Activated effector memory CD4-positive, alpha-beta T cell treated with Interleukin-2 at 50 U/mL for 16 hours (primary cell): ENCODE results near the gene ZFP92.
A peak's percentile ranks its signal among the peaks of the same experiment; 100 is the strongest.
"Not testable (repeated sequence)": the region's sequence is repeated elsewhere in the genome, so short reads cannot be mapped to it uniquely, and the experiment has no call there.

Source experiments
- DNase-seq: peaks from one replicate; pipeline ENCODE4 v3.0.0-alpha.2; 2020

ZFP92 gene

DNA sequence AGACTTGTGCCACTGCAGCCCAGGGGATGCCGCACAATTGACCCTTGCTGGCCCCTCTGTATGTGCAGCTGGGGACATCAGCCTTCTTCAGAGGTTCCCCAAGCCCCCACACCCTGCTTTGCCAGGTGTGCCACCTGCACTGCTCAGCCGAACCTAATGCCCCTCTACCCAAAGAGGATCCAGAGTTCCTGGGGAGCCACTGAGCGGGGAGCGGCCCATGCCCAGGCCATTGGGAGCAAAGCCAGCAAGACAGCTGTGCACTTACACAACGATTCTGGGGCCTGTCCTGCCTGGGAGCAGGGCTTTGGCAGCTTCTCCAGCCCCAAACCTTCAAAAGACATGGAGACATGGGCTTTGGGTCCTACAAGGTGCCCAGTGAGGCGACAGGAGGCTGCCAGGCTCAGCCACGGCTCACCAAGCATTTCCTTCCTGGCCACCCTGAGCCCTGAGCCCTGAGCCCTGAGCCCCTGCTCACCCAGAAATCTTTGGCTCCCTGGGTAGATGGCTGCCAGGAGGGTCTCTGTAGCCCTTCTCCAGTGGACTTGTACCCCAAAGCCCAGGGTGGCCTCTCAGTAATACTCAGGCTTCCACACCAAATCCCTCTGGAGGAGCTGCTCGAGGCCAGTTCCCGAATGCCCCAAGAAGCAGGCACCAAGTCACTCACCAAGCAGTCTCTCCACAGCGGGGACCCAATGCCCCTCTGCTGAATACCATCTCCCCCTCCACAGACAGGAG, 23.1 kb upstream of the ZFP92 start:
- DNase-seq: no peak

GRCh38 chrX:153388722-153389459, 22.4 kb upstream of the ZFP92 start:
- no peak for DNase-seq

DNA sequence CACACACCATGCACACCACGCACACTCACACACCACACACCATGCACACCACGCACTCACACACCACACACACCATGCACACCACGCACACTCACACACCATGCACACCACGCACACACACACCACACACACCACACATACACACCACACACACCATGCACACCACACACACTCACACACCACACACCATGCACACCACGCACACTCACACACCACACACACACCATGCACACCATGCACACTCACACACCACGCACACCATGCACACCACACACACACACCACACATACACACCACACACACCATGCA, 21.9 kb upstream of the ZFP92 start:
- DNase-seq: not testable (repeated sequence)

DNA sequence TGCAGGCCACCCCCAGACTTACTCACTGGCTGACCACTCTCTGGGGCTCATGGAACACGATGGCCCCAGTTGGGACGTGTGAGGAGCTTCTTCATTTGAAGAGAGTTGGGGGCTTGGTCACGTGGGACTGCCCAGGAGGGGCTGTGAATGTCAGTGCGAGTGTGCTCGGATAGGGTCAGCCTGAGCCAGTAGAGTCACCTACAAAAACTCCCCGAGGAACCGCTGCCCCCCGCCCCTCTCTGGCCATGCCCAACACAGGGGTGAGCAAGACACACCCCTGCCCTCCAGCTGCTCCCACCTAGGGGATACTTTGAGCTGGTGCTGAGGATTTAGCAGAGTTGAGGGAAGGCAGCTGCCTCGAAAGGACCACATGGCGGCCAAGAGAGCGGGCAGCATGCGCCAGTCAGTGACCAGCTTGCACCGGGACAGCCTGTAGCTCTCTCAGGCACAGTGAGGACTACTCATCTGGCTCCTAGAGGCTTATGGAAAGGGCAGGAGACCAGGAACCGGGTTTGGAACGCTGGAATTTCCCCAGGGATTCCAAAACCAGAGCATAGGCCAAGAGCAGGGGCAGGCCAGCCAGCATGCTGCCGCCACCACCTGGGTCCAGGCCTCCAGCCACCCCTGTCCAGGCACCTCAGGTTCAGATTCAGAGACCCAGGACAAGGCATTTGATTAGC, 18.5 kb upstream of the ZFP92 start:
- no peak for DNase-seq

DNA sequence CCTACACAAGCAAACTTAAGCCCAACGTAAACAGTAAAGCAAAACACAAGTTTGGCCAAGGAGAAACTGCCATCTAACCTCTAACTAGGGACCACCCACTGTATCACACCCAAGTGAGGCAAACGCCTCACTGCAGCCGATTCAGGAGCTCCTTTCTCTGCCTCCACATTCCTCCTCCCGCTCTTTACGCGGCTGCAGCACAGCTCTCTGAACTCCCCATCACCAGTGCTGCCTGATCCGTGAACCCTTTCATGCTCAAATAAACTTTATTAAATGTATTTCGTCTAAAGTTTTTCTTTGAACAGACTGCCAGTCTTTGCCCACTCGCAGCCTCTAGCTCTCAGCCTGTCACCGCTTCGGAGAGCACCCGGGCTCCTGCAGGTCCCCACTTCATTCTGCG, 16.7 kb upstream of the ZFP92 start:
- no peak for DNase-seq

- DNase-seq: no peak
Measured at GRCh38 chrX:153395613-153396319, 15.5 kb upstream of the ZFP92 start.

DNA sequence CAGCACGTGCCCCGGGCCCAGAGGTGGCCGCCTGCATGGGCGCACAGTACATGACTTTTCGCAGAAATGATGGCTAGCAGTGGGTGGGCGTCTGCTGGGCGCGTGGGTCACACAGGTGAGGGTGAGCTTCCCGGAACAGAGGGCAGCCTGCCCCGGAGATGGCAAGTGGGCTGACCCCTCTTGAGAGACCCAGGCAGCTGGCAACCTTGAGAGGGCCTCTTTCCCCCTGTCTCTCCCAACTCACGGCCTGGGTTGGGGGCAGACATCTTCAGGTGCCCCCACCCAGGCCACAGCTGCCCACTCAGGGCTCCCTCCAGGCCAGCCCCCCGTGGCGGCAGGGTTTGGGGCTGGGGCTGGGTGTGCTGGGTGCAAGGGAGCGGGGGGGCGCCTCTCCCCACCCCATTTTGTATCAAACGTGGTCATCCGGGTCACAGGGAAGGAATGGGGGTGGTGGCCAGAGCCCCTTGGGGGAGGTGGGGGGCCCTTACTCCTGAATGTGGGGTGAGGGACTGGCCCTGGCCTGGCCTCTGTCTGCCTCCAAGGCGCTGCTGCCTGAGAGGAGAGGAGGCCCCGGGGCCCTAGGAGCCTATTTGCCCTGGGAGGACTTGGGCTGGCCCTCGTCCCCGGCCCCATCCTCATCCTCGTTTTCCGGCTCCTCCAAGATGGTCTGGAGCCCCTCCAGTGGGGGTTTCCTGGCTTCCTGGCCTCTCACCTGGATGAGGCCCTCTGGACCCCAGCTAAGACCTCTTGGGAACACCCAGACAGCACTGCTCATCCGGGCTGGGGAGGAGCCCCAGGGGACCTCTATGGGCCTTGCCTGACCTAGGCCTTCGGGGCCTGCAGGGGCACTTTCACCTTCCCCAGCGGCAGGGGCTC, 14.7 kb upstream of the ZFP92 start:
- DNase-seq: no peak

DNA sequence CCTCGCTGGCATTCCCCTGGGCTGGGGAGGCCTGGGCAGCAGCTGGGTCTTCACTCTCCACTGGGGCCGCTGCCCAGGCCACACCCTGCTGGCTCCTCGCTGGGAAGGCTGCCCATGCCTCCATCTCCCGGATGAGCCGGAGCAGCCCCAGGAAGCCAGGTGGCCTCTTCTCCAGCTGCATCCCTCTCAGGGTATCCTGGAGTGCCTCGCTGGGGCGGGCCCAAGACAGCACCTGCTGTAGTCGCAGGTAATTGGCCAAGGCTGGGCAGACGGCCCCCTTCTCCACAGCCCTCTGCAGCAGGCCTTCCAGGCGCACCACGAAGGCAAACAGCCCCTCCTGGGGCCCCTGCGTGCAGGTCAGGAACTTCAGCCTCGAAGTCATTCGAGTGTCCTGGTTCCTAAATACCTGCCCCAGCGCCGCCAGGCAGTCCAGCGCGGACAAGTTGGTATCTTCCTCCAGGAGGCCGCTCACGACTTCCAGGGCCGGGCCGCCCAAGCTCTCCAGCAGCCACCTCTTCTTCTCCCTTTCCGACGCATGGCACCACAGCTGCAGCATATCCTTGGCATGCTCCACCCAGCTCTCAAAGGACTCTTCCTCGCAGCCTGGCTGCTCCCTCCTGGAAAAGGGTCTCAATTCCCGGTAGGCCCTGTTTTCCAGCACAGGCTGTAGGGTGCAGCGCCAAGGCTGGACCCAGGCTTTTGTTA, 13.9 kb upstream of the ZFP92 start:
- DNase-seq: no peak

DNA sequence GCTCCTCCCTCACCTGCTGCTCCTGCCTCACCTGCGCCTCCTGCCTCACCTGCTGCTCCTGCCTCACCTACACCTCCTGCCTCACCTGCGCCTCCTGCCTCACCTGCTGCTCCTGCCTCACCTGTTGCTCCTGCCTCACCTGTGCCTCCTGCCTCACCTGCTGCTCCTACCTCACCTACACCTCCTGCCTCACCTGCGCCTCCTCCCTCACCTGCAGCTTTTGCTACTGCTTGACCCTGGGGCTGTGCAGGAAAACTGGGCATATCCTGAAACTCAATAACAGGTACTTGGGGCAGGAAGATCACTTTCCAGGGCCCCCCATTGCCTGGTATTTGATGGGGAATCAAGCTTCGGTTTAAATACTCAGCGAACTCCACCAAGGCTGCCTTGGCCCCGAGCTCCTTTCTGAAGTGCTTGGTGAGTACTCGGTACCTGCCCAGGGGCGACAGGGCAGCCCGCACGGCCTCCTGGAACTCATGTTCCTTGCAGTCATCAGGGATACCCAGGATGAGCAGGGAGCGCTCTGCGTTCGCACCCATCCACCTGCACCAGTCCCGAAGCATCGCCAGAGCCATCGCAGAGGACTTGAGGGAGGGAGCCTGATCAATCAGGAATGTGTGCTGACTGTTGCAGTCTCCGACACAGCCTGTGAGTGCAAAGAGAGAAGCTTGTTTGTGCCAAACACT, 12.9 kb upstream of the ZFP92 start:
- no peak for DNase-seq

DNA sequence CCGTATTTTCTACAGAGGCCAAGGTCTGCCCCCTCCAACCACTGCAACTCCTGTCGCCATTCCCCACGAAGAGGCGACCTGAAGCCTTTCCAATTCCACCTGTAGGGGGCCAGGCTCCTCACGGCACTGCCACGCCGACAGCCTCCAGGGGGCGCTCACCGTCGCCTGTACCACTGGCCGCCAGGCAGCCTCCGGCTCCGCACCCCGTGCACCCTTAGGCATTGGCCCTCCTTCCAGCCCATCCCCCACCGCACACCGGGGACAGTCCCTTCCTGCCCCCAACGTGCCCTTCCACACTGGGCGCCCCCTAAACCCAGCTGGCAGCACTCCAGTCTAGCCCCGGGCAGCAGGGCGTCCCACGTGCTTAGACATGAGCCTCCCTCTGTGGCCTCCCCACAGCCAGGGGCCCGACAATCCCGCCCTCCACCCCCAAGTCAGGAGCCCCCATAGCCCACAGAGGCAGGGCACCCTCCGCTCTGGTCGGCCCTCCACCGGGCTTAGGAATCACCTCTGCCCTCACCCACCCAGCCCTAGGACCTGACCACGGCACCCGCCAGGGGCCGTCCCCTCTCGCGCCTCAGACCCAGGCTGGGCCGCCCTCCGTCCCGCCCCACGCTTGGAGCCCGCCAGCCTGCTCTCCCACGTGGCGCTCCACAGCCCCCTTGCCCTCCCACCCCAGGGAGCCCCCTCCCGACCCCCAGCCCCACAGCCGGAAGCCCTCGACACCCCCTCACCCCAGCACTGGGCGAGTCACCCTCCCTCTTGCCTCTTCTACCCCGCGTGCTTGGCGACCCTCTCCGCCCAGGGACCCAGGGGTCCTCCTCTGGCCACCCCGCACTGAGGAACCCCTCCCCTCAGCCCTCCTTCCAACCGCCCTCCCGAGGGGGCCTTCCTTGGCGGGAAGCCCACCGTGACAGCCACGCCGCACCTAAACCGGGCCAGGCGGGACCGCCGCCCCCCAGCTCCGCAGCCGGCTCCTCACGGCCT, 10.8 kb upstream of the ZFP92 start:
- peak; percentile 21 for DNase-seq

DNA sequence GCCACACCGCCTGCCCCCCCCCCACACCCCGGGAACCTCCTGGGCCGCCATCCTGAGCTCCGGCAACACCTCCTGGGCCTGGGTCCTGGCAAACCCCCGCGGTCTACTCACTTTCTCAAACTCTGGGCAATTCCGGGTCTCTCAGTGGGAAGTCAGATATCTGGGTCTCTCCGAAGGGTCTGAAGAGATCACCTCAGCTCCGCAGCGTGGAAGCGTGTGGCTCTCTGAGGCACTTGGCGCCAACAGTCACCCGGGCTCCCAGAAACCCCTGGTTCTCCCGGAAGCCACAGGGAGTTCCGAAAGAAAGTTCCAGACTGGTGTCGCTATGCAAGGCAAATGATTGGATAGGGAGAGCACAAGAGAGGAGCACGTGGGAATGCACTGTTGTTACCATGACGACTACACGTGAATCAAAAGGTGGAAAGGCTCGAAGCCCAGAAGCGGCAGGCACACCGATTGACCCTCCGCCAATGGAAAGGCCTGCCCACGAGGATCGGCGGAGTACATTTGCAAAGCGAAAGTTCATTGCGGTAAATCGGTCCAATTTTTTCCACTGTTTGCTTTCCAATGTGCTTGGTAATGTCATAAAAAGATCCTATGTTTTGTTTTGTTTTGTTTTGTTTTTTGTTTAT, 10.0 kb upstream of the ZFP92 start, which contains the start of gene PNMA6E:
Gene PNMA6E, minus strand, starts transcription at position 218 of the 632 bp plus-strand sequence. CDS start 2,501 bp downstream, outside the sequence.
- no peak for DNase-seq

DNA sequence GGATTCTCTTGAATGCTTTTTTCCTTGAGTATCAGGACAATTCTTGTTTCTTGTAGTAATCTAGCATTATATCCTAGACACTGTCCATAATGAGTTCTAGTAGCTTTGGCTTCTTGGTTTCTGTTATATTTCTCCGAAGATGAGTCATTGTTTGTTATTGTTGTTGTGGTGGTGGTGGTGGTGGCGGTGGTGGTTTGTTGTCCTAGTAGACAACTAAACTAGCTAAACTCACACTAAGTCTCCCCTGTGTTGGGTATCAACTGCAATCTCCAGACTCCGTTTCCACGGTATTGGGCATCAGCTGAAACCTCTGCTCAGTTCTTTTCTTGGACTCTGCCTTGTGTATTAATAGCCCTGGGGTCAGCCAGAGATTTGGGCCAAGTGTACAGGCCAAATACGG, 6.9 kb upstream of the ZFP92 start:
- DNase-seq: not testable (repeated sequence)

DNA sequence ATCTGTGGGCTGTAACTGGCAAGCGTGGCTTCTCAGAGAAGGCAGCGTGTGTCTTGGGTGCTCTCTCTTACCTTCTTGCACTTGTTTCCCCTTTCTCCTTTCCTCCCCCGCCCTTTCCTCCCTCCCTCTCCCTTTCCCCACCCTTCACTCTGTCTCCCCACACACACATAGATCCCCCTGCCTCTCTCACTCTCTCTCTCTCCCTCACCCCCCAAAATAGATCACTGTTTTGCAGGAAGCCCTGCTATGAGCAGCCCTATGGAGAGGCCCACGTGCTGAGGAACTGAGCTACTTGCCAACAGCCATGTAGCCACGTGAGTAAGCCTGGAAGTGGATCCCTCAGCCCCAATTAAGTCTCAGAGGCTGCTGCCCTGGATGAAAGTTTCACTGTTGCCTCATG, 5.8 kb upstream of the ZFP92 start:
- DNase-seq: no peak

DNA sequence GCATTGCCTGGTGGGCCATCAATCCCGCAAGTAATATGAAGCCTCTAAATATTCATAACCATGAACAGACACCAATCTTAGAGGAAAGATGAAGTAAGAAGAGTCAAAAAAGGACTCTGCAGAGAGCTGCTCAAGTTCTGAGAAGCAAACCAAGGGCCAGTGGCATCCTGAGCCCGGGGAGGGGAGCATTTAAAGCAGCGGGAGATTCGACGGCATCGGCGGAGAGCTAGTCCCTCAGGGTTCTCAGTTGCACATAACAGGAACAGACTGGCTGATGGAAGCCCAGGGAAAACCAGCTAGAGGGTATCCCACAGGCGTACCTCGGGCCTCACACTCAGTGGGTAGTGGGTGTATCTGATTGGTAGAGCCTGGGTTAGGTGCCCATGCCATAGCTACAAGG, 5.3 kb upstream of the ZFP92 start:
- DNase-seq: no peak

GRCh38 chrX:153406903-153407302, 4.4 kb upstream of the ZFP92 start:
- DNase-seq: no peak

DNA sequence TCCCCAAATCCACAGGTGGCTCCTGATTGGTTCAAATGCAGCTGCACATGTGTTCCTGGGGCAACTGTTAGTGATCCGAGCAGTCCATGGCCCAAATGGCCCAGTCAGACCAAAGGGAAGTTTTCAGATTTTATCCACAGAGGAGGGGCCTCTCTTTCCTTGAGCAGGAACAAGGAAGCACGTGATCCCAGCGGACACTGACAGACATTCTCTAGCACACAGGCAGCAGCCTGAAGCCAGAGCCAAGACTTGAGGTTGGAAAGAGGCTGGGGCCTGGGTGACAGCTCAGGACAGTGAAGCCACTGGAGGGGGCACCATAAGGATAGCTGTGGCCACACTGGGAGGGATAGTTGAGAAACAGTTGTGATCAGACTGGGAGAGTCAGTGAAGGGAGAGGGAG, 3.5 kb upstream of the ZFP92 start:
- no peak for DNase-seq

DNA sequence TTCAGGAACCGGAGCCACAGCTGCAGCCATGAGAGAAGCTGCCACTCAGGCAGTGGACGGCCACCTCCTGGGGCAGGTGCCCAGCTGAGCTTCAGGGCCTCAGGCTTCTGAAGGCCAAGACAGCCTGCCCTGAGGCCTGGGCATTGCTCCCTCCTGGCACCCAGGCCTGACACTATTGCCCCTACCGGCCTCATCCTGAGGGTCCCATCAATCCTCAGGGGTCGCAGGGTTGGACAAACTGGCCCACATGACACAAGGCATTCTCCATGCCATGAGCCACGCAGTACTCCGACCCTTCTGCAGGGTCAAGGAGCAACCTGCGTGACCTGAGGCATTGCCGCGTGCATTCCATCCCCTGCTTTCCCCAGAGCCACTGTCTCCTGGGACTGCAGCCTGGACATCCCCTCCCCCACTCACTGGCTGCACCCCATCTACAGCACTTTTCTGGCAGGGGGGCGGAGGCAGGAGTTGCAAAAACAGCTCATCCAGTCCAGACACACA, 3.0 kb upstream of the ZFP92 start:
- DNase-seq: no peak

- DNase-seq: no peak
Measured at GRCh38 chrX:153408871-153409351, 2.4 kb upstream of the ZFP92 start.
